ENCODE measurements around the gene DLG4.
A peak's percentile ranks its signal among the peaks of the same experiment; 100 is the strongest.
"Not testable (repeated sequence)": the region's sequence is repeated elsewhere in the genome, so short reads cannot be mapped to it uniquely, and the experiment has no call there.

DLG4 gene

DNA sequence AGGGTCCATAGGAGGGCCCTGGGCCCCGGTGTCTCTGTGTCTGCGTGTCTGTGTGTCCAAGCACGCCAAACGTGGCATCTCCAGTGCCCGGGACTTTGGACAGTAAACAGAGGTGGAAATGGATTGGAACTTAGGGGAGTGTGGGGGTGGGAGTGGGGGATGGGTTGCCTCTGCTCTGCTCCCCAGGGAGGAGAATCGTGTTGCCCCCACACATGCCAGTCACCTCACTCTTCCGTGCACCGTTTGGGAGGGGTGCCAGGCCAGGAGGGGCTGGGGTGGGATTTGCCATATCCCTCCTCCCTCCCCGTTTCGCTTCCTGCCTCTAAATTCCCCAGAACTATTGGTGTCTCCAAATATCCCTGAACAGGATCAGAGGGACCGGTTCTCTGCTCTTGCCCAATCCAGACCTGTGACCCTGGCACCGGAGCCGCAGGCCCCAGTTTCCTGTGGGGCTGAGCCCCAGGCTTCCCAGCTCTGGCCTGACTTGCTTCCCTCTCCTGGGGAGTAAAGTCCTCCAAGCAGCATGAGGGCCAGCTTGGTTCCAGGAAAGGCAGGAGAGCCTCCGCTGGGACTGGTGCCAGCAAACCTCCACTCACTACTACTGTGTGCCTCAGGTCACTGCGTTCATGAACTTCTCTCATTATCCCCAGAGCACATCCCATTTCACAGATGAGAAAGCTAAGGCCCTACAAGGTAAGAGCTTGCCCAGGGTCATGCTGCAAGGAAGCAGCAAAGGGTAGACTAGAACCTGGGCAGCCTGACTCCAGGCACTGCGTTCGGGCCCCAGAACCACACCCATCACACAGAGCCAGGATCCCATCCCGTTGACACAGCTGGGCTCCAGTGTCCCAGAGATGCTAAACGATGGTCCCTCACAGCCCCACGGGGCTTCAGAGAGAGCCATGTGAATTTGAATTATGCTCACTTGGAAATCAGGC is 40.0 kb downstream of the DLG4 start, which contains the start of gene ASGR1:
ASGR1 (minus strand) TSS at position 54 of the 938 bp plus-strand sequence. CDS start 807 bp downstream, outside the sequence.
- no peak for DNase-seq

DNA sequence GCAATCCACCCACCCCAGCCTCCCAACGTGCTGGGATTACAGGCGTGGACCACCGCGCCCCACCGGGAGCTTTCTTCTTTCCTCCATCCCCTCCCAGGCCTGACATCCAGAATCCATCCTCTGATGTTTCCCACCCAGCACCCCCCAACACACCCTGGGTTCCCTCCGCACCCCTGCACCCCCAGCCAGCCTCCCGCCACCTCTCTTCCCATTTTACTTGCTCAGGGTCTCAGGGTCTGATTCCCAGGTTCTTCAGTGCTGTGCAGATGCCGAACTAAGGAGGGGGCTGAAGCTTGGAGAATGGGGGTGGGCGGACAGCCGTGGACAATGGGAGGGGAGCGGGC is 40.7 kb downstream of the DLG4 start:
- no peak for DNase-seq

DNA sequence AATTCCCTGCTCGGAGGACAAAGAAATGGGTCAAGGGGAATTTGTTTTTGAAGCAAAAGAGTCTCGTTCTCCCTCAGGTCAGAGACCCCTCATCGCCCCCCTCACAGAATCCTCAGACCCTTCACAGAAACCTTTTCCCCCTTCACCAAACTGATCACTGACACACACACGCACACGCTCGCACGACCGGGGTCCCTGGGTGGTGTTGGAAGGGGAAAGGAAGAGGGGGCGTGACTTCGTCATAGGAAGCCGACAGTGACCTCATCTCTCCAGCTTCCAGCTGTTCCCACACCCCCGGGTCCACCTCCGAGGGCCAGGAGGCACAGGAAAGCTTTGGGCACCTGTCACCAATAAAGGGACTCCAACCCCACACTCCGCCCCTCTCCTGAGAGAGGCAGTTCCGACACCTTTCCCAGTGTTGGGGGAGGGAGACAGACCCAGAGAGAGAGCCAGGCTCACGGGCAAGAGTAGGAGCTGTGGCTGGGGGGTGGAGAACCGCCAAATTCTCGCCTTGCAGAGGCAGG is 41.6 kb downstream of the DLG4 start:
- DNase-seq: no peak

DNA sequence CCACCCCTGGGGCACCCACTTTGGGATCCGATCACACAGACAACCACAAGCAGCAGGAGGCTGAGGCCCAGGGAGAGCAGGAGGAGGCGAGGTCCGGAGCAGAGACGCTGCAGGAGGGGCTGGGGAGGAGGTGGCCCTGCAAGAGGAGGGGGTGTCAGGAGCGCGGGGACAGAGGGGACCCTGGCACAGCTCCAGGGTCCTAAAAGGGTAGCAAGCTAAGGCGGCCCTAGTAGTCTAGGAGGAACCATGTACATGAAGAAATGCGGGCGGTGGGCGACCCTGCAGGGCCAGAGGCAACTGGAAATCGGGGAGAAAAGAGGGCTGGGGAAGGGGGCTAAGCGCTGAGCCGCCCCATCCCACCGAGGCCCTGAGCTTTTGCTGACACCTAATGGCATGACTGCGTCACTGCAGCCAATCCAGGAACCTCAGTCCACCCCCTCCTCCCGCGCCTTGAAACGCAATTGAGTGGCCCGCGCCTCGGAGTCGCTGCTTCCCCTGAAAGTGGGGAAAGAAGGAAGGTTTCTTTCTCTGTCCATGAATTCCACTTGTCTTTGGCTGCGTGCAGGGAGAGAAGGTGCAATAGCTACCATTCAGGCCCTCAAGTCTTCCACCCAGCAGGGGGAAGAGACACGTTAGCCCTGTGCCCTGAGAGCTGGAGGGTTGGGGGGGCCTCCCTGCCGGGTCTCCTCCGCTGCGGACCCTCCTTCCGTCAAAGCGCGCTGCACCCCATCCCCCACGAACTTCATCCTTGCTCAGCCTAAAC is 42.3 kb downstream of the DLG4 start:
- DNase-seq: peak; percentile 53

DNA sequence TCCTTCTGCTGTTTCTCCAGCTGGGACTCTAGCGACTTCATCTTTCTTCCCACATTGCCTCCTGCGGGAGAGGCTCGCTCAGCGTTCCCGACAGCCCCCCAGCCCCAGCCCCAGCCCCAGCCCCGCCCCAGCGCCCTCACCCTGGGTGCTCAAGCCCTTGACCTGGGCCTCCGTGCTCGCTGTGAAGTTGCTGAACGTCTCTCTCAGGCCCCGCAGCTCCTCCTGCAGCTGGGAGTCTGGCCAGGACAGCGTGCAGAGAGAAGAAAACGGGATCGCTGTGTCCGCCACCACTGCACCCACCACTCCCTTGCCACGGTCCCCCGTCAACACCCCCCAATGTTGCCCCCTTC is 42.8 kb downstream of the DLG4 start:
- no peak for DNase-seq

DNA sequence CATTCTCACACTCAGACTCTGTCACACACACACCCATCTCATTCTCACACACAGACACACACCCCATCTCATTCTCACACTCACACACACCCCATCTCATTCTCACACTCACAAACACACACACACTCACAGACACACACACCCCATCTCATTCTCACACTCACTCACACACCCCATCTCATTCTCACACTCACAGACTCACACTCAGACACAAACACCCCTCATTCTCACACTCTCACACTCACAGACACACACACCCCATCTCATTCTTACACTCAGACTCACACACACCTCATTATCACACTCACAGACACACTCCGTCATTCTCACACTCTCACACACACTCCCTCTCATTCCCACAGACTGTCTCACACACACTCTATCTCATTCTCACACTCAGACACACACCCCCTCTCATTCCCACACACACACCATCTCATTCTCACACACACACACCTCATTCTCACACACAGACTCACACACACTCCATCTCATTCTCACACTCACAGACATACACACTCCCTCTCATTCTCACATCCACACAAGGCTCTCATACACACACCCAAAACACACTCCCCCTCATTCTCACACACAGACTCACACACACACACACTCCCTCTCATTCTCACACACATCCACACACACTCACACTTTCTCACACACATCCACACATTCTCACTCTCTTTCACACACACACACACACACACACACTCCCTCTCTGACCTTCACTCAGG is 43.4 kb downstream of the DLG4 start:
- no peak for DNase-seq

DNA sequence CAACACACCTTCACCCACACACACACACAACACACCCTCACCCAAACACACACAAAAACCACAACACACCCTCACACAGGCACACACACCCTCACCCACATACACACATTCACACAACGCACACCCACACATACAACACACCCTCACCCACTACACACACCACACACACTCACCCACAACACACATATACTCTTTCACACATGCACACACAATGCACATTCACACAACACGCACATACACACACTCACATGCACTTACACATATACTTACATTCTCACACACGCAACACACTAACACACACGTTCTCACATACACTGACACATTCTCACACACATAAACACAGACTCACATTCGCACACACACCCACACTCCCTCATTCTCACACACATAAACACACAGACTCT is 44.3 kb downstream of the DLG4 start:
- no peak for DNase-seq

DNA sequence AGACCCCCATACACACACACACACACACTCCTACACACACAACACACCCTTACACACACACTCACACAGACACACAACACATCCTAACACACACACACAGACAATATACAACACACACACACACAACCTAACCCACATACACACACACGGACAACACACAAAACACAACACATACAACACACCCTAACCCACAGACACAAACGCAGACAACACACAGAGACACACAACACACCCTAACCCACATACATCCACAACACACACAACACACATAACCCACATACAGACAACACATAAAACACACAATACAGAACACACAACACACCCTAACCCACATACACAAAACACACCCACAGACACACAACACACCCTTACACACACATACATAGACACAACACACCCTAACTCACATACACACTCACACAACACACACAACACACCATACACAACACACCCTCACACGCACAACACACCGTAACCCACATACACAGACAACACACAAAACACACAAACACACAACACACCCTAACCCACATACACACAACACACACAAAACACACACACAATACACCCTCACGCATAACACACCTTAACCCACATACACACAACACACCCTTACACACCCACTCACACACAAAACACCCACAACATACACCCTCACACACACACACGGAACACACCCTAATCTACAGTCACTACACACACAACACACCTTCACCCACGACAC is 44.9 kb downstream of the DLG4 start:
- no peak for DNase-seq

DNA sequence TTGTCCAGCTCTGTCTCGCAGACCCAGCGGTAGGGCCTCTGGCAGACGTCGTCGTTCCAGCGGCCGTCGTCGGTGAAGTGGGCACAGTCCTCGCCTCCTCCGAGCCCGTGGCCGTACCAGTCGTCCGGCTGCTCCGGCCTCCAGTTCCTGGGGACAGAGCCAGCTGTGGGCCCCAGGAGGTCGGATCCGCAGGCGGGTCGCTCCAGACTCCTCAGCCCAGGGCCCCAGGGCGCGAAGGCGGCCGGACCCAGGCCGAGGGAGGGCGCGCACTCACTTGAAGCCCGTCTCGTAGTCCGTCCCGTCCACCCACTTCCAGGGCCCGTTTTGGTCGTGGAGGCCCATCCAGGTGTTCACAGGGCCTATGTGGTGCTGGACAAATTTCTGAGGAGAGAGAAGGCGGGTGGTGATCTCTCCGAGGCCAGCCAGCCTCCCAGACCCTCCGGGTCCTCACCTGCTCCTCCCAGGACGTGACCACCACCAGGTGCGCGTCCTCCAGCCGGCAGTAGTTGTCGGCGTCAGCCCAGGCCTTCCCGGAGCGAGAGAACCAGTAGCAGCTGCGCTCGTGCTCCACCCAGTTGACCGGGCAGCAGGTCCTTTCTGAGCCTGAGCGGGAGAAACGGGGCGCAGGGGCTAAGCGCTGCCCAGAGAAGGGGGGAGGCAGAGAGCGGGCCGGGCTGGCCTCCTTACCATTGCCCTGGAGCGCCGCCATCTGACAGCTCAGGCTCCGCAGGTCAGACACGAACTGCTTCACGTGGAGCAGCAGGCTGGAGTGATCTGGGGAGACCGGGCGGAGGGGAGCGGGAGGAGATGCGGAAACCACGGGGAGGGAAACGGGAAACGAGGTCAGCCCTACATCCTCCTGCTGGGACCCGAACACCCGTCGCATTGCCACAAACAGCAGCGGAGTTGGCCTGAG is 45.7 kb downstream of the DLG4 start:
- DNase-seq: peak; percentile 9

DNA sequence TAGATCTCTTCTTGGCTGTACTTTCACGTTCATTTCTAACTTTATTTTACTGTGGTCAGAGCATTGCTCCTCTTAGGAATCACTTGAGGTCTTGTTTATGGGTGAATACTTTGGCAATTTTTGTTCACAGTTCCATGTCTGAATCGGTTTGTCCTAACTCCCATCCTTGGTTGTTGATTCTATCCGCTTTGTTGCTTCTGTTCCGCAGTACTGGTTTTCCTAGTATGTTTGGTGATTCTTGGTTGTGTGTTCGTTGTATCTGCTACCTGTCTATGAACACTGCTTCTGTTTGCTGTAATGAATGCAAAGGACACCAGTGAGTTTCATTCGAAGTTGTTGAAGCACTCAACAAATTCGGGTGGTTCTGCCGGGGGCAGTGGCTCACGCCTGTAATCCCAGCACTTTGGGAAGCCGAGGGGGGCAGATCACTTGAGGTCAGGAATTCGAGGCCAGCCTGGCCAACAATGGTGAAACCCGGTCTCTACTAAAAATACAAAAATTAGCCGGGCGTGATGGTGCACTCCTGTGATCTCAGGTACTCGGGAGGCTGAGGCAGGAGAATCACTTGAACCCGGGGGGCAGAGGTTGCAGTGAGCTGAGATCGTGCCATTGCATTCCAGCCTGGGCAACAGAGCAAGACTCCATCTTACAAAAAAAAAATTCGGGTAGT is 47.0 kb downstream of the DLG4 start:
- not testable (repeated sequence) for DNase-seq

DNA sequence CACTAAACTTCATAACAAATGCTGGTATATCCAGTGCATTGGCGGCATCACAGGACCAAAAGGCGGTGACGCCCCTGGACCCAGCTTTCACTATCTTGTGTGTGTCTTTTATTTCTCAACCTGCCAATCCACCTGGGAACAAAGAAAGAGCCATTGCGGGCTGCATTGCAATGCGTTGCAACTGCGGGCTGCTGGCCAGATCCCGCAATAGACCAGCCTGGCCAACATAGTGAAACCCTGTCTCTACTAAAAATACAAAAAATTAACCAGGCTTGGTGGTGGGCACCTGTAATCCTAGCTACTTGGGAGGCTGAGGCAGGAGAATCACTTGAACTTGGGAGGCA is 50.1 kb downstream of the DLG4 start:
- DNase-seq: not testable (repeated sequence)

DNA sequence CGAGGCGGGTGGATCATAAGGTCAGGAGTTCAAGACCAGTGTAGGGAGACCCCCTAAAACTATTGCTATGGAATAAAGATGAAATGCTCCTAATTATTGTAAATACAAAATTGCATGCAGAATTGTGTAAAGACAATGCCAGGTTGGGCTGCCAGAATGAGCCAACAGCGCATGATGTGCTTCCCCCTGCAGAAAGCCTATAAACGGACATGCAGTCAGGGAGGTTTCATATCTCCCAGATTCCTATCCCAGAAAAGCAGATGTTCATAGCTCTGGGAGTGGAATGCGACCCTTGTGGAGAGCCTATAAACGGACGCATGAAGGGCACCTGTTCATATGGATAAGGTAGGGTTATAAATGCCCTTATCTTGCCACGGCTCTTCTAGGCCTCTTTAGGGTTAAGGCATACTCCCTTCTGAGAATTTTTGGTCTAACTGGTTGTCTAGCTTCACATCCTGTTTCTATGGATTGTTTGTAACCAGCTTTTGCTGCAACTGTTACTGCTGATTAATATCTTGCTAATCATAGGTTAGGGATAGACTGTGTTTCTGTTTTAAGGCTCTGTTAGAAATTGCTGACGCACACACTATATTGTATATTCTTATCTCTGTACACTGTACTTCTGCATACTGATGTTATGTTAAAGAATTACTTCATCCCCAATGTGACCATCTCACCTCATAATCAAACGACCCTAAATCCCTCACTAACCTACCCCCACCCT is 50.6 kb downstream of the DLG4 start:
- not testable (repeated sequence) for DNase-seq

DNA sequence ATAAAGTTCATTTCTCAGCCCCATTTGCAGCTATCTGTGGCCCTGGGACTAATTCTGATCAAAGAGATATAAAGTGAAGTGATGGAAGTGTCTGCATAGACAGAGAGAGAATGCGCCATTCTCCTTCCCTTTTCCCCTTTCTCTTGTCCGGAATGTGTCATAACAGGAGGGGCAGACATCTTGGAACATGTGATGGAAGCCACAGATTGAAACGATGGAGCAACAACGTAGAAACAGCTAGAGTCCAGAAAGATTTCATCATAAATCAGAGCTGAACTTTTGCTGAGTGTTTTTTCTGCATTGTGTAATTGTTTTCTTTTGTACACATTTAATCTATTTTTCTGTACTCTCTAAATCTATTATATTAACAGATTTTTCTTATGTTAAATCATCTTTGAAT is 51.8 kb downstream of the DLG4 start:
- DNase-seq: no peak

DNA sequence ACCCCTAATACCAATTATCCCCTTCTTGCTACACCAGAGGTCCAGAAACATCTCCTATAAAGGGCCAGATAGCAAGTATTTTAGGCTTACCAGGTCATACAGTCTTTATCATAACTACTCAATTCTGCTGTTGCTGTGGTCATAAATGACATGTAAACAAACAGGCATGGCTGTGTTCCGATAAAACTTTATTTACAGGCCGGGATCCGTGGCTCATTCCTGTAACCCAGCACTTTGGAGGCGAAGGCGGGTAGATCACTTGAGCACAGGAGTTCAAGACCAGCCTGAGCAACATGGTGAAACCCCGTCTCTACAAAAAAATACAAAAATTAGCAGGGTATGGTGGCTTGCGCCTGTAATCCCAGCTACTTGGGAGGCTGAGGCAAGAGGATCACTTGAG is 52.8 kb downstream of the DLG4 start:
- no peak for DNase-seq

DNA sequence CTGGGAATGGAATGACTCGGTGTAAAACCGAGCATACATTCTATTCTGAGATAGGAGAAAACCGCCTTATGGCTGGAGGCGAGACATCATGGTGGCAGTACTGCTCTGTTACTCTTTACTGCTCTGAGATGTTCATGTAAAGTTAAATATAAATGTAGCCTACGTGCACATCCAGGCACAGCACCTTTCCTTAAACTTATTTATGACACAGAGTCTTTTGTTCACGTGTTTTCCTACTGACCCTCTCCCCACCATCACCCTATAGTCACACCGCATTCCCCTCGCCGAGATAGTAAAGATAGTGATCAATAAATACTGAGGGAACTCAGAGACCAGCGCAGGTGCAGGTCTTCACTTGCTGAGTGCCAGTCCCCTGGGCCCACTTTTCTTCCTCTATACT is 60.1 kb downstream of the DLG4 start:
- DNase-seq: not testable (repeated sequence)

DNA sequence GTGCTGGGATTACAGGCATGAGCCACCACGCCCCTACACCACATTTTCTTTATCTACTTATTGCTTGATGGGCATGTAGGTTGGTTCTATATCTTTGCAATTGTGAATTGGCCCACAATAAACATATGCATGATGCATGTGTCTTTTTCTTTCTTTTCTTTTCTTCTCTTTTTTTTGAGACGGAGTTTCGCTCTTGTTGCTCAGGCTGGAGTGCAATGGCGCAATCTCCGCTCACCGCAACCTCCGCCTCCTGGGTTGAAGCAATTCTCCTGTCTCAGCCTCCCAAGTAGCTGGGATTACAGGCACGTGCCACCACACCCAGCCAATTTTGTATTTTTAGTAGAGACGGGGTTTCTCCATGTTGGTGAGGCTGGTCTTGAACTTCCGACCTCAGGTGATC is 61.2 kb downstream of the DLG4 start:
- not testable (repeated sequence) for DNase-seq

DNA sequence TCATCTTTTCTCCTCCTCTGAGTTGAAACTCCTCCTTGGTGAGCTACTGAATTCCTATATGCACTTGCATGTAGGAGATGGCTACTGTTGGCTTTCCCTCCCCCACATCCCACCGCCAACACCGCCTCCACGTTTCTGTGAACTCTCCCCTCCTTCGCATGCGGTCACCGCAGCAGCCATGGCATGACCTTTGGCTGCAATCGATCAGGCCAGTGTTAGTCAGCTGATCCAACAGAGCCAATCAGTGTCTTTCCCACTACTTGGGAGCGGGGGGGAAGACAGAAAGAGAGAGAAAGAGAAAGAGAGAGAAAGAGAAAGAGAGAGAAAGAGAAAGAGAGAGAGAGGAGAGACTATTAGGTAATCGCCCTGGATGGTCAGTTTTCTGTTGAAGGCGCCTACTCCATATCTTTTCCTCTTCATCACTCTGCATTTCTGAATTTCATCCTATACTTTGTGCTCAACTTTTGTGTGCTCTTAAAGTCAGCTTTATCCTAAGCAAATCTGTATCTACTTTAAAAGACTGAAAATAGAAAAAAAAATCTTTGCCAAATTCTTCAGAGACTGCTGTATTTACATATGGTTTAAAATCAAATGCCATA is 63.2 kb downstream of the DLG4 start:
- no peak for DNase-seq

DNA sequence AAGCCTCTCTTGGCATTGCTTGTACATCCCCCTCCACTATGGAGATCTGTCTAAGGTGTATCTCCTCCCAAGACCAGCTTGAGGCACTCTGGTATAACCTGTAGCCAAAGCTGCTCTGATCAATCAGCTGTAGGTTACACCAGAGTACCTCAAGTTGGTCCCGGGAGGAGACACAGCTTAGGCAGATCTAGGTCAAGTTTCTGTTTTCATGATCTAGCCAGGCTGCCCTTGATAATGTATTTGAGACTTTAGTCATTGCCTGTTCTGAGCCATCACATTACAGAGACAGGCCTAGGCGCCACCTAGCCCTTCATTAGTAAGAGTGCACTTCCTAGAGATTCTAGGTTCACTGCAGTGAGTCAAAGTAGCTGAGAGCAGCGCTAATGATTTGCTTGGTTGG is 71.9 kb downstream of the DLG4 start:
- DNase-seq: peak; percentile 36

DNA sequence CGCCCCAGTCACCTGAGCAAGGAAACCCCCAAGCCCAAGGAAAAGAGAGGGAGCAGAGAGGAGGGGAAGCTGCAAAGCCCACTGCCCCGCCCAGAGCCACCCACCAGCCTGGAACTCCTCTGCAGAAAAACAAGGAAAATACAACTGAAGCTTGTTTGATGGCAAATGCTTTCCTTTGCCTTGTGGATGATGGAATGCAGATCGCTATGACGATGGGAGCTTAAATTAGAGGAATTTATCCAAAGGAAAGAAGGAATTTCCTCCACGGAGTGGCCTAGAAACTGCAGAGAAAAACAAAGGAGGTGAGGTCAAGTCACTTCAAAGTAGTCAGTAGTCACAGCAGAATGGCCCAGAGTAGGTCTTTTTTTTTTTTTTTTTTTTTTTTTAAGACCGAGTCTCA is 73.5 kb downstream of the DLG4 start:
- no peak for DNase-seq

DNA sequence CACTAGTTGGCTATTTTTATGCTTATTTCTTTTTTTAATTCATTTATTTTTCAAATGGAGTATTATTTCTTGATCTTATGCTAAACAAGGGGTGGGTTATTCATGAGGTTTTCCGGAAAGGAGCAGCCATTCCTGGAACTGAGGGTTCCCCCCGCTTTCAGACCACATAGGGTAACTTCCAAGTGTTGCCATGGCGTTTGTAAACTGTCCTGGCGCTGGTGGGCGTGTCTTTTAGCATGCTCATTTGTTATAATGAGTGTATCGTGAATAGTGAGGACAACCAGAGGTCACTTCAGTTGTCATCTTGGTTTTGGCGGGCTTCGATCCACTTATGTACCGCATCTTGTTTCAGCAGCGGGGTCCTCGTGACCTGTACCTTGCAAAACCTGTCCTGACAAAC is 75.4 kb downstream of the DLG4 start:
- no peak for DNase-seq

Data from RPMI8226 (cell line).